ENCODE results near the gene SYNDIG1.

Gene SYNDIG1

DNA sequence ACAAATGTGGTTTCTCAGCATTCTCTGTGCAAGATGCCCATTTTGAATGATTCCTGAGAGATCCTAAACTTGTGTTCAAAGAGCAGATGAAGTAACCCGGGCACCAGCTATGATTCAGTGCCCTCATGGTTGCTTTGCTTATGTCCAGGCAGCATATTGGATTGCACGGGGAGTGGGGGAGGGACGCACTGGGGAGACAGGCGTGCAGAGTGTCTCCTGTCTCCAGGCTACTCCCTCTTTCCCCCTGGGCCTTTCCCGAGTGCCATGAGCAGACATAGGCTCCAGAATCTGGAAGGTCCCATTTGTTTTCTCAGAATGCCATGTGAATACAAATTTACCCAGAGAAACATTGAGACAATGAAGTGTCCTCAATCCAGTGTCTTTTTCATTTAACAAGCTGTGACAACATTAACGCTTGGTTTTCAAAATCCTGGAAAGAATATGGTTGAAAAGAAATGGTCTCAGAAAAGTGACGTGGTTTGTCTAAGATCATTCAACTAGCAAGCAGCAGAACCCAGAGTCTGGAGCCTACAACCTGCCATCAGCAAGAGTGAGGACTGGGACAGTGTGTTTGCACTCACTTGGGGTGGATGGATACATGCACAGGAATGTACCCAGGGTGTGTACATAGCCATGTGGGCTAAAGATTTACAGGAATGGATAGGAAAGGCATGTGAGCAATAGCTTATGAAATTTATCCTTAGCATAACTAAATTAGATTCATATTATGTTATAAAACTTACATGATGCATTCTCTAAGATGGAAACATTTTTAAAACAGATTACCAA, 4.2 kb downstream of the SYNDIG1 start:
- no peak for DNase-seq

DNA sequence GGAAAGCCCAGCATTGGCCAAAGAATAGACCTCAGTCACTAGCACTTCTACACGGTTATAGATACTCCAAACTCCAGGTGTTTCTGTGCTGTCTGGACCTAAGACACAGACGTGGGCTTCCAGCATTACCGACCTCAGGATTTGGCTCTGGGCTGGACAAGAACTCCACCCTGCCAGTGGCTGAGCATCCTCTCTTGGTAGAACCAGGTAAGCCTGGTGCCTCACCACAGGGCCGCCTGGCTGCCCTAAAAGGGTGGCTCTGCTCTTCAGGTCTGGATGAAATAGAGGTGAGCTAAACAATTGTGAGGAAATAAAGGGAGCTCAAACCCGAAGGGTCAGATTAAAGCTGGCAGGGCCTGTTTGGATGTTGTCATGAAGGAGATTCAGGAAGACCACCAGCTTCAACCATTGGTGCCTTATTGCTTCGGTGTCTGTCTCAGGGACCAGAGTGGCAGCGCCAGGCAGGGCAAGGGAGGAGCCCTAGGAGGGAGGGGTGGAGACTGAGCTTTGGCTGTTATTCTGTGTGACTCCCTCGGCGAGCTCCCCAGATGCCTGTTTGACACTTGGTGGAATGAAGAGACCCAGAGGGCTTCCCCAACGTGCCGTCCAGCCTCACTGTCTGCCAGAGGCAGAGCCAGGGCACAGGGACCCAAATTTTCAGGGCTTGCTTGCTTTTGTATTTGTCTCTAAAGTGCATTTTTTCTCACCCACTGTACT, 8.6 kb downstream of the SYNDIG1 start:
- DNase-seq: no peak

DNA sequence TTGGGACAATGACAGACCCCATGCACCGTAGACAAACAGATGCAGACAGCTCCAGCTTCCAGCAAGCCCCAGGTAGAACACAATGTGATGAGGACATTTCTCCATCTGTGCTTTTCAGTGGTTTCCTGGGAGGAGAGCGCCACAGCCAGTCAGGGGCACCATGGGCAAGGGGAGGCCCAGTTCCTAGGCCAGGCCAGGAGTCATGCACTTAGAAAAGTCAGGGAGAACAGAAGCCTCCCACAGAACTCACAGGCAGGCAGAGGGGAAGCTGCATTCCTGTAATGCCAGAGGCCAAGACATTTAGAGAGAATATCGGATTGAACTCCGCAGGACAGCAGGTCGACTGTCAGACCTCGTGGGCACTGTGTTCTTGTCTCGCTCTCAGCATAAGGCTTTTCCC, 9.2 kb downstream of the SYNDIG1 start:
- no peak for DNase-seq

DNA sequence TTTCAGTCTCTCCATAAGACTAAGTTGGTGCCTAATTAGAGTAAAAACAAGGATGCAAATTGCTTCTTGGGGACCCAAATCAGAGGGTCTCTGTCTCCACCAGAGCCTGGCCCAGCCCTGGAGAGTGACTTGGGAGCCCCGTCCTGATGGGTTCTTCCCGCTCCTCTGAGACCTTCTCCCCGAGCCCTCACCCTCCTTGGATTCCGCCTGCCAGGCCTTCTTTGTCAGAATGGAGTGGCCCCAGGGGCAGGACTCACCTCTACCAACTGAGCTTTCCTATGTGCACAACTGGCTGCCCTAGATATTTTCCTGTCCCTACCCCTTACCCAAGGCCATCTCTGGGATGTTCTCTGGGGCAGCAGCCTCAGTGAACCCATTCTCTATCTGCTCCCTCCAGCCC, 9.7 kb downstream of the SYNDIG1 start:
- DNase-seq: no peak

DNA sequence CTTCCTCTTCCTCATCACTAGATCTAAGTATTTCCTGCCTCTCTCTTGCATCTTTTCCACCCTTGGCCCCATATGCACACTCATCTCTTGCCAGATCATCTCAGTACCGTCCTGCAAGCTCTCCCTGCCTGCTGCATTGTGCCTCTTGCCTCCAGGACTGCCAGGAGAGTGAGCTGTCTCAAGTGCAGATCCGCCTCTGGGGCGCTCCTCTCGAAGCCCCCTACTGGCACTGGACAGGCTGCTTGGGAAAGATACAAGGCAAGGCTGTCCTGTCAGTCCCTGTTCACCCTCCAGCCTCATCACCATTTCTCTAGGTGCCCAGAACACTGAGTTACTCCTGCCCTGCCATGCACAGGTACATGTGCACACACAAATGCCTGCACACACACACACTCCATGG, 10.2 kb downstream of the SYNDIG1 start:
- no peak for DNase-seq

DNA sequence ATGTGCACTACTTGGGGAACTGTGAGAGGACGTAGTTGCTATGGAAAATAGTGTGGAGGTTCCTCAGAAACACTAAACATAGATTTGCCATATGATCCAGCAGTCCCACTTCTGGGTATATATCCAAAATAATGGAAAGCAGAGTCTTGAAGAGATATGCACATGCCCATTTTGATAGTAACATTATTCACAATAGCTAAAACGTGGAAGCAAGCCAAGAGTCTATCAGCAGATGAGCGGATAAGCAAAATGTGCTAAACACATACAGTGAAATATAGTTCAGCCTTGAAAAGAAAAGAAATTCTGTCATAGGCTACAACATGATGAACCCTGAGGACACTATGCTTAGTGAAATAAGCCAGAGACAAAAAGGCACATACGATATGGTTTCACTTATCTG, 11.1 kb downstream of the SYNDIG1 start:
- DNase-seq: no peak

DNA sequence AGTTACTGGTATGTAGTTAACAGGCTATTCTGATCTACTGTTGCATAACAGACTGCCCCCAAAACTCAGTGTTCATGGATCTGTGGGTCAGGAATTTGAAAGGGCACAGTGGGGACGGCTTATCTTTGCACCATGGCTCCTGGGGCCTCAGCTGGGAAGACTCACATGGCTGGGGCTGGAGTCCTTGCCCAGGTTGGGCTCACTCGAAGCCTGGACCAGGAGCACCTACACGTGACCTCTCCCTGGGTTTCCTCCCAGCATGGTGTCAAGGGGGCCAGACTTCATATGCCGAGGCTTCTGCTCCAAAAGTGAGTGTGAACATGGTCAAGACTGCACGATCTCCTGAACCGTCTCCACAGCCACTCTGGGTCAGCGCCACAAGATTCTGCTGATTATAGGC, 11.7 kb downstream of the SYNDIG1 start:
- no peak for DNase-seq

DNA sequence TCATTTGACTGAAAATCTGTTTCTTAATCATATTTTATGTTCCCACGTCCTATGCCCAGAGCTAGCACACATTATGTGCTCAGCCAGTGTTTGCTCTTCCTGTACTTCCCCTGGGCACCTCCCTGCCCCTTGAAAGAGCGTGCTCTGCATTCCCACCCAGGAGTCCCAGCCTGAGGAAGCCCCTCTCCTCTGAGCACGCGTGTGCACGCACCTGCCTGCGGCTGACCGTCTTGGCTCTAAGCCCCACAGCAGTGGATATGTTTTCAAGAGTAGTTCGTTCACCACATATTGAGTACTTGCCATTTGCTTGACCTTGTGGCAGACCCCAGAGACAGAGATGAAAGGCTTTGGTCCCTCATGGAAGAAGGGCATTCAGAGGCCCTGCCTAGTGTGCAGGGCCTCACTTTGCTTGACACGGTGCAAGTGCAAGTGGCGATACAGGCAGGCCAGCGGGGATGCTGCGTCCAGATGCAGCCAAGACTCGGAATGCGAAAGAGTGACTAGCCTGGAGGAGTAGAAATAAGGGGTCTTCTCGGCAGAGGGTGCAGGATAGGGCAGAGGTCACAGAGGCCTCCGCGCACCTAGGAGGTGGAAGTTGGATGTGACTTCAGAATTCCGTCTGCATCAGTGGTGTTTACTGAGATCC, 14.1 kb downstream of the SYNDIG1 start:
- DNase-seq: no peak

DNA sequence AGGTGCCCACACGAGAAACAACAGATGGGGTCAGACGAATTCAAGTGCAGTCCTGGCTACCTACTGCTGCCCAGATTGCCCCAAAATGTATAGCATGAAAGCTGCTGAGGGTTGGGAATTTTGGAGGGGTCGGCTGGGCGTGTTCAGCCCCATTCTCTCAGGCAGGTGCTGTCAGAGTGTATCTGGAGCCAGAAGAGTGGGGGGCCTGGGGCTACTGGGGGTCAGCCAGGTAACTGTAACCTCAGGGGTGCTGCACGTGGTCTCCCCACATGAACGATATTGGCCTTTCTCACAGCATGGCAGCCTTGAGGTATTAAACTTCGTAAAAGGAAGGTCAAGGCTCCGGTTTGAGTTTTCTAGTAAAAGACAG, 14.6 kb downstream of the SYNDIG1 start:
- no peak for DNase-seq

DNA sequence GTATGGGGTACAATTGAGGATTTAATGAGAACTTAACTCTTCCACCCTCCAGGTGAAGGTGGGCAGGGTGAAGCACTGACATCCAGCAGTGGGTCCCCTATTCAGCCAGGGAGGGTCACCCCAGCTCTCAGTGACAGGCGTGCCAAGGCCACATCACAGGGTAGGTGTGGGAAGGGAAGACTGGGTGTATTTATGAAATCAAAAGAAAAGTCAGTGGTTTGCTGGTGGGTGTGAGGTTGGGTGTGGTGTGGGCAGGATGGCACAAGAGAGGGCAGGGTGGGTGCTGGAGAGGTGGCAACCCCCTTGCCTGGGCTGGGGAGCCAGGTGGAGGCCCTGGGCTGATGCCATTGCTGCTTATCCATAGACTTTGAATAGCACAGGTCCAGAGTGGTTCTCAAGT, 16.6 kb downstream of the SYNDIG1 start:
- DNase-seq: no peak

DNA sequence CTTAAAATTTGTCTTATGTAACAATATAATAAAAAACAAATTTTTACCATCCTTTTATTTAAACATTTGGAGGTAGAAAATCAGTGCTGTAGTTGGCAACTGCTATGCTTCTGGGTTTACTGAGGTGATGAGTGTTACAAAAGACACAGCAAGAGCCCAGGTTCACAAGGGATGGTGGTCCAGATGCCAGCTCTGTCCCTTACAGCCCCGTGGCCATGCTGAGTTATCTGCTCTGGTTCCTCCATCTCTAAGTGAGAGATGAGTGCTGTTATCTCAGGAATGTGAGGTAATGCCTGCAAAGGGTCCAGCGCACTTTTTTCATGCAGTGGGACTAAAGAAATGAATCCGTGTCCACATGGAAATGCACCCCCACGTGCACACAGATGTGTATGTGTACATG, 17.8 kb downstream of the SYNDIG1 start:
- DNase-seq: no peak

DNA sequence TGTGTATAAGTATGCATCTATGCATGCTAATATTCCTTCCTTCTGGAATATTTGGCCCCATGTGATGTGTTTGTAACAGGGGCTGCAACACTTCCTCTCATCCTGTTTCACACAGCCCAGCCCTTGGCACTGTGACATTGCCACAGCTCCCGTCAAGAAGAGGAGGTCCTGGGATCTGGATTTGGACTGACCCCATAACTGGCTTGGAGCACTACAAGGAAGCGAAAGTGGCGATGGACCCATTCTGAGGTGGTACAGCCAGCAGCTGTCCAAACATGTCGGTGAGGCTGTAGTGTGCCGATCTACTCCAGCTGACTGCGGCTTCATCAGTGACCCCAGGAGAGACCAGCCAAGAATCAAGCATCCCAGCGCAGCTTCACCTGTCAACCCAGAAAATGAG, 18.2 kb downstream of the SYNDIG1 start:
- no peak for DNase-seq

DNA sequence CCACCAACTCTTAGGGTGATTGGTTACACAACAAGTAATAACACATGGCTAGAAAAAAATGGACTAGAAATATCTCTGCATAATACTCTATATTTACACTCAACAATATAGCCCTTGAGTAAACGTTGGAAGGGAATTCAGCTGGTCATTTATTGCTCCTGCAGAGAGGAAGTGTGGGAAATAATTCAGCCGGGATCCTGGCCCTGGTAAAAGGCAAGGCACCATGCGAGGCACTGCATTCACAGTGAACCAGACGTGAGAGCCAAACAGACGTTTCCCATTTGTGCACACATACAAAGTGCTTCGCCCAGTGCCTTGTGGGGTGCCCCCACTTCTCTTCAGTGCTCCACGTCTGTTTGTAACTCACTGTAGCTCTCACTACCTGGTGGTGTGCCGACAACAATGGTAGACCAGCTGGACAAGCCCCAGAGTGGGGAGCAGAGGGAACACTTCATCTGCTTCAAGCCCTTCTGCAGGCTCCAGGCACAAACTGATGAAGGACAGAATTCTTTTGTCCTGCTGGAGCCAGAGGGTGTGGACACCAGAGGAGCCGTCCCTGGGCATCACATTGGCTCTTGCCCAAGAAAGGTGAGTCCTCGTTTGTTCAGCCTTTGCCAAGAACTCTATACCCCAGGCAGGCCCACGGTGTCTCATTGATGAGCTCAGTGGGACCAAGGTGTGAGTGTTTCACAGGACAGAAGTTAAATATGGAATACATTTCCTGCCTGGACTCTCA, 18.8 kb downstream of the SYNDIG1 start:
- DNase-seq: no peak

DNA sequence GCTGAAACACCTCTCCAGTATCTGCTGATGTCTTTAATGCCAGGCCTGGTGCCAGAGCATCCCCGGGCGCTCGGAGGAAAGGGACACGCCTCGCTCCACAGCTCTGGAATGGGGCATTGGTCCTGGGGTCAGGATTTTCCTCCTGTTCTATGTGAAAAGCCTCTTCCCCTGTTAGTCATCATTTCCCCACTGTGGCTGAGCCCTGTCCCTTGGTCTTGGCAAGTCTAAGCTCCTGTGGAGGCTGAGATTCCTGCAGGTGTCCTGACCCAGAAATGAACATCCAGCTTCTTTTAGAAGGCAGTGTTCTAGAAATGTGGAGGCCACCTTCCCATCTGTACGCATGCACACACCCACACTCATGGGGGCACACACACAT, 19.4 kb downstream of the SYNDIG1 start:
- no peak for DNase-seq

DNA sequence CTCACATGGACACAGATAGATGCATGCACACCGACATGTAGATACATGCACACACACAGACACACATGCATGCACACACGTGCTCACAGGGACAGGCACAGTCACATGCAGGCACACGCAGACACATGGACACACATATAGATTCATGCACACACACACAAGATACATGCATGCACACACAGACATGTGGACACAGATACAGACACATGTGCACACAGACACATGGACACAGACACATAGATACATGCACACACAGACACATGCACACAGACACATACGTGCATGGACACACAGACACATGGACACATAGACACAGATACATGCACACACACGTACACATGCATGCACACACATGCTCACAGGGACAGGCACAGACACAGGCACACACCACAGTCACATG, 19.8 kb downstream of the SYNDIG1 start:
- DNase-seq: no peak

DNA sequence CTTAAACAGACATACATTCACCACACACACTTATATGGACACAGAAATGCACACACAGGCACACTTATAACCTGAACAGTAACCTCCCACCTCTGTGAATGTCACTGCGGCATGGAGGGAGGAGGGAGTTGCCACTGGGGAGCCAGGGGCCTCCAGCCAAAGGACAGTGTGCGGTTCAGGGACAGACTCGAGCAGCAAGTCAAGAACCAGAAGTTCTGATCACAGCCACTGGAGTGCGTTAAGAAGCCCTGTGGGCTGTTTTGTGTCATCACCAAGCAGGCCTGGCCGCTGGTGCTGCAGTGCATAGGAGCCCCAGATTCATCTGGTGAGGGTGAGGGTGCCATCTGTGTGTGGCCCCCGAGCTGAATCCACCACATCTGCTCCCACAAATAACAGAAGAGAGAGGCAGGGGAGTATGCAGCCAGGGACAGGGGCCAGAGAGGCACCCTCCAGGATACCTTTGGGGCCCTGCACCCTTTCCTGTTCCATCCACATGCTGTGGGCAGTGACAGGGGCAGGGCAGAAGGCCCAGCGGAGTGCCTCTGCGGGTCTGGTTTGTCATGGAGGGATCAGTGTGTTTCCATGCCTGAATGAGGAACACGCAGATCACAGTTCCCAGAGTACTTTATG, 20.3 kb downstream of the SYNDIG1 start:
- DNase-seq: no peak

DNA sequence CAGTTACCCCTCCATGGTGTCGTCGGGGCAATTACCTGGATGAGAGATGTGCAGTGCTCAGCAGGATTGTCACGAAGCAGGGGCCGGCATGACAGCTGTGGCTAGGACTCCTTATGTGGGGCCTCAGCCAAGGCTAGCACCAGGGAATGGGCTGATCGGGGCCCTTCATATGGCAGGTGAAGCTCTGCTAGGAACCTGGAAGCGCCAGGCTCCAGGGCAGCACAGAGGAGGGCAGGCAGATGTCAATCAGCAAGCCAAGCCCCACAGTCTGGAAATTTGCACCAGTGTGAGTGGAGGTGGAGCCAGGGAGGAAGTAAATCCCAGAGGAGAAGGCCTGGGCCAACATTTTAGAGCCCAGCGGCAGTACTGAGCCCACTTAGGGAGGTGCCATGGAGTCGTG, 21.2 kb downstream of the SYNDIG1 start:
- no peak for DNase-seq

DNA sequence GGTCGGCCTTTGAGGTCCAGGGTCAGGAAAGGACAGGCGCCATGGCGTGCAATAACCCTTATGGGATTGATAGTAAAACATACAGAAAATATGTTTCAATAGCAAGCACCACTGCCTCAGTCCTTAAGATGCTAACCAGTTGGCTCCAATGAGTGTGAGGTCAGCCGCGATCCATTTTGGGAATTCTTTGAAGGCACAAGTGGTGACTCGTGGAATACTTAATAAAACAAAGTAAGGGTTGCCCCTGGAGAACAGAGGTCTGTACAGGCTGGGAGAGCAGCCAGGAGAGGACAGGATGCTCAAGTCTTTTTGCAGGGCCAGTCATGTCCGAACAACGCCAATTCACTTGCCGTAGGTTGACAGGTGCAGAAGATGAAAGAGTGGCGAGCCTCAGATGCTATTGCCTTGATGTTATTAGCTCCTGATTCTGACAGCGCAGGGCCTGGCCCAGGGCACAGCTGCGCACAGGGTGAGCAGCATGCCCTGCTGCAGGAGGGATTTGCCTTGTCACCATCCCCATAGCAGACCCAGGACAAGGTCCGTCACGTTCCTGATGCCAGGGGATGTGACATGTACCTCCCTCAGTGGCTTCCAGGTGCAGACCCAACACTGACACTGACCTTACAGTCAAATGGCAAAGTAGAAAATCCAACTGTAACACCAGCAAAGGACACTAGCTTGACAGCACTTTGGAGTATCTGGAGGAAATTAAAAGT, 21.8 kb downstream of the SYNDIG1 start:
- no peak for DNase-seq

DNA sequence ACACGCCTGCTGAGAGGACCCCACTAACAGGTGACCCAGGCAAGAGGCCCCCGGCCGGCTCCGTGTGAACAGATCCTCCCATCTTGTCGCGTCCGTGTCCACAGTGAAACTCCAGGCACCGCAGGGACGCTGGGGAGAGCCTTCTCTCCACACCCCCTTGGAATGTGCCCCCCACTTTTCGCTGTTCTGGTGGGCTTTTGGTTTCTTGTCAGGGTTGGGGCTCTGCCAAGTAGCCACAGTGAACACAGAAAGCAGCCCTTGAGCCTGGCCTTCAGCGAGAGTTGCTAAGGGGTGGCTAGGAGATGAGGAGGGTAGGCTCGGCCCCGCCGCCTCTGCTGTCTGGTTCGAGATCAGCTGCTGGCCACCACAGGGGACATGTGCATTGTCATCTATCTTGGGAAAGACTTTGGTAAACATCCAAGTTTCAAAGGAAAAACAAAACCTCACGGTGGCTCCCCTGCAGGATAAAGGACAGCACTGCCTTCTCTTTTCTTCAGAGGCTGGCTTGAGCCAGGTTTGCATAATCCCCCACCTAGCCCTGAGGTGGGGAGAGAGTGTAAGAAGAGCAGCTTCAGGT, 22.7 kb downstream of the SYNDIG1 start:
- DNase-seq: no peak

DNA sequence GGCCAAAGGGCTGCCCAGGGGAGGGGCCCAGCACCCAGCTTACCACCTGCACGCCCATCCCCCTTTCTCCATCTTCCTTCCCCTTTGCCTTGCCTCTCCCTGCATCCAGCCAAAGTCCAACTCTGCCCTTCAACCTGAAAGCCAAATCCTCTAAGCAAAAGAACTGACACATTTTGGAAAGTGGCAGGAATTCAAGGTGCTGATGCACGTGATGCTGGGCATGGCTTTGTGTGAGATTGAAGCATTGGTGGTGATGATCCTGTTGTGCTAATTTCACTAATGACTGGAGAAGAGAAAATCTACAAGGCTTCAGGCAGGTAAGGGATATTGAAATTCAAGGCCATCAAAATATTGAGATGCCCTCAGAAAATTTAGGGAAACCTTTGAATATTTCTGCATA, 23.3 kb downstream of the SYNDIG1 start:
- DNase-seq: no peak

DNA sequence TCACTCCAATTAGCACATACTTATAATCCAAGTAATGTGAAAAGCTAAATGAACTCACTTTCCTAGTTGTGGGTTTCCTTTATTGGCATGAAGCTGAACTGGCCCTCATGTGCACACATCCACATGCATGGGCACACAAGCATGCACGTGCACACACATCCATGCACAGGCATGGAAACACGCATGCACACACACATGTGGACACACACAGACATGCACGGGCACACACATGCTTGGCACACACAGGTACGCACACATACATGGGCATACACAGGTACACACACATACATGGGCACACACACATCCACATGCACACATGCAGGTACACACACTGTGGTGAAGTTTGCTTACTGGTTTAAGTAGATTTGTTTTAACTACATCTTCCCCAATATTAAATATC, 23.8 kb downstream of the SYNDIG1 start:
- DNase-seq: no peak
